ENCODE measurements around the gene IBSP.

Gene IBSP

GRCh38 chr4:87848622-87849351, 49.4 kb downstream of the IBSP start:
- no peak for TF ChIP-seq TAF1 (IDR thresholded peaks at IDR 0.05; ENCODE audit: borderline replicate concordance, insufficient read depth, low read length)
- TF ChIP-seq POLR2AphosphoS5 (IDR thresholded peaks at IDR 0.05; ENCODE audit: low read depth, low read length): no peak
- no peak for TF ChIP-seq FOXP2 (optimal IDR thresholded peaks at IDR 0.05; ENCODE audit: borderline replicate concordance, extremely low read depth, extremely low read length, insufficient read depth)
- TF ChIP-seq, protein P1, sequence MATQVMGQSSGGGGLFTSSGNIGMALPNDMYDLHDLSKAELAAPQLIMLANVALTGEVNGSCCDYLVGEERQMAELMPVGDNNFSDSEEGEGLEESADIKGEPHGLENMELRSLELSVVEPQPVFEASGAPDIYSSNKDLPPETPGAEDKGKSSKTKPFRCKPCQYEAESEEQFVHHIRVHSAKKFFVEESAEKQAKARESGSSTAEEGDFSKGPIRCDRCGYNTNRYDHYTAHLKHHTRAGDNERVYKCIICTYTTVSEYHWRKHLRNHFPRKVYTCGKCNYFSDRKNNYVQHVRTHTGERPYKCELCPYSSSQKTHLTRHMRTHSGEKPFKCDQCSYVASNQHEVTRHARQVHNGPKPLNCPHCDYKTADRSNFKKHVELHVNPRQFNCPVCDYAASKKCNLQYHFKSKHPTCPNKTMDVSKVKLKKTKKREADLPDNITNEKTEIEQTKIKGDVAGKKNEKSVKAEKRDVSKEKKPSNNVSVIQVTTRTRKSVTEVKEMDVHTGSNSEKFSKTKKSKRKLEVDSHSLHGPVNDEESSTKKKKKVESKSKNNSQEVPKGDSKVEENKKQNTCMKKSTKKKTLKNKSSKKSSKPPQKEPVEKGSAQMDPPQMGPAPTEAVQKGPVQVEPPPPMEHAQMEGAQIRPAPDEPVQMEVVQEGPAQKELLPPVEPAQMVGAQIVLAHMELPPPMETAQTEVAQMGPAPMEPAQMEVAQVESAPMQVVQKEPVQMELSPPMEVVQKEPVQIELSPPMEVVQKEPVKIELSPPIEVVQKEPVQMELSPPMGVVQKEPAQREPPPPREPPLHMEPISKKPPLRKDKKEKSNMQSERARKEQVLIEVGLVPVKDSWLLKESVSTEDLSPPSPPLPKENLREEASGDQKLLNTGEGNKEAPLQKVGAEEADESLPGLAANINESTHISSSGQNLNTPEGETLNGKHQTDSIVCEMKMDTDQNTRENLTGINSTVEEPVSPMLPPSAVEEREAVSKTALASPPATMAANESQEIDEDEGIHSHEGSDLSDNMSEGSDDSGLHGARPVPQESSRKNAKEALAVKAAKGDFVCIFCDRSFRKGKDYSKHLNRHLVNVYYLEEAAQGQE (IDR thresholded peaks at IDR 0.05; ENCODE audit: insufficient read depth in 1 of 2, low read depth in 2 of 2, low read length in 2 of 2): no peak
- no peak for TF ChIP-seq SIN3A (IDR thresholded peaks at IDR 0.05; ENCODE audit: borderline replicate concordance, insufficient read depth, low read length)

GRCh38 chr4:87849612-87850011, 50.3 kb downstream of the IBSP start:
- TF ChIP-seq, protein P1 (IDR thresholded peaks at IDR 0.05; ENCODE audit: insufficient read depth in 1 of 2, low read depth in 2 of 2, low read length in 2 of 2): no peak
- TF ChIP-seq FOXP2 (optimal IDR thresholded peaks at IDR 0.05; ENCODE audit: borderline replicate concordance, extremely low read depth, extremely low read length, insufficient read depth) (no peak), SIN3A (IDR thresholded peaks at IDR 0.05; ENCODE audit: borderline replicate concordance, insufficient read depth, low read length) (no peak), POLR2AphosphoS5 (IDR thresholded peaks at IDR 0.05; ENCODE audit: low read depth, low read length) (no peak), TAF1 (IDR thresholded peaks at IDR 0.05; ENCODE audit: borderline replicate concordance, insufficient read depth, low read length) (no peak)

GRCh38 chr4:87851332-87851731, 52.0 kb downstream of the IBSP start:
- TF ChIP-seq POLR2AphosphoS5 (IDR thresholded peaks at IDR 0.05; ENCODE audit: low read depth, low read length) (no peak), SIN3A (IDR thresholded peaks at IDR 0.05; ENCODE audit: borderline replicate concordance, insufficient read depth, low read length) (no peak), TAF1 (IDR thresholded peaks at IDR 0.05; ENCODE audit: borderline replicate concordance, insufficient read depth, low read length) (no peak), FOXP2 (optimal IDR thresholded peaks at IDR 0.05; ENCODE audit: borderline replicate concordance, extremely low read depth, extremely low read length, insufficient read depth) (no peak)
- TF ChIP-seq, protein P1 (IDR thresholded peaks at IDR 0.05; ENCODE audit: insufficient read depth in 1 of 2, low read depth in 2 of 2, low read length in 2 of 2): no peak

DNA sequence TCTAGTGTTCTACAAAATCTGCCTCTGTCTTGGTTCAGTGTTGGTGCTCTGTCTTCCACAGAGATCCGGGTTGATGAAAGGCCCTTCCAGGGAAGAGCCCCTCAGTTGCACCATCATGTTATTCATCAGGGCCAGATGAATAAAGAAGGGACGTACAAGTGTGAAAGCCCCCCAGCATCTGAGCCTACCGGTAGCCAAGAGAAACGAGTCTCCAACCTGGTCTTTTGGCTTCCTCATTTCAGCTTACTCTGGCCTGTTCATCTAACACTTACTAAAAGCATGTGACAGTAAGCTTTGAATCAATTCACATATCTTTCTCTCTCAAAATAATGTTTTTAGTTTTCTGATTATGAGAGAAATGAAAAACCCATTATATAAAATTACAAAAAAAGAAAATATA, 52.6 kb downstream of the IBSP start:
- TF ChIP-seq FOXP2 (optimal IDR thresholded peaks at IDR 0.05; ENCODE audit: borderline replicate concordance, extremely low read depth, extremely low read length, insufficient read depth) (no peak), TAF1 (IDR thresholded peaks at IDR 0.05; ENCODE audit: borderline replicate concordance, insufficient read depth, low read length) (no peak), POLR2AphosphoS5 (IDR thresholded peaks at IDR 0.05; ENCODE audit: low read depth, low read length) (no peak), SIN3A (IDR thresholded peaks at IDR 0.05; ENCODE audit: borderline replicate concordance, insufficient read depth, low read length) (no peak)
- TF ChIP-seq, protein P1 (IDR thresholded peaks at IDR 0.05; ENCODE audit: insufficient read depth in 1 of 2, low read depth in 2 of 2, low read length in 2 of 2): no peak

Data from PFSK-1 (cell line).